HepG2 (cell line): Measurements from ENCODE around the gene TDG. TPM values are rescaled to one million over a fixed set of nuclear protein-coding genes. Genes with fewer than 3 reads are reported as not detected.

ENCODE experiments used
- CBX2 ChIP-seq, 2 experiments: fragments of 200-600 bp in 1 of 2; sonication (generic); formaldehyde crosslinking in 1 of 2; IDR thresholded peaks; 2 replicates each; pipeline versions ENCODE4 v1.7.0 to v1.8.1; 2018 to 2022; ENCODE audit warnings: low read depth in 2 of 2, low read length in 1 of 2, mild to moderate bottlenecking in 1 of 2, missing genetic modification reagents in 1 of 2
- CC2D1A ChIP-seq: sonication (generic); formaldehyde crosslinking; IDR thresholded peaks from 2 replicates; pipeline ENCODE4 v1.8.1; 2023; ENCODE audit warnings: mild to moderate bottlenecking, missing genetic modification reagents
- HDAC2 ChIP-seq: sonication (generic); formaldehyde crosslinking; IDR thresholded peaks from 2 replicates; pipeline ENCODE4 v1.4.0; 2020; ENCODE audit warnings: missing genetic modification reagents
- KDM3A ChIP-seq: IDR thresholded peaks from 2 replicates; pipeline ENCODE4 v1.6.1; 2018; ENCODE audit warnings: low read depth, missing compliant biosample characterization
- NKX3-1 ChIP-seq: sonication (generic); formaldehyde crosslinking; IDR thresholded peaks from 2 replicates; pipeline ENCODE4 v1.5.0; 2020; ENCODE audit warnings: missing genetic modification reagents
- NR1H2 ChIP-seq: sonication (generic); formaldehyde crosslinking; IDR thresholded peaks from 2 replicates; pipeline ENCODE4 v1.8.1; 2022; ENCODE audit warnings: low read depth, missing genetic modification reagents, borderline replicate concordance
- SIN3B ChIP-seq: fragments of 150-350 bp; IDR thresholded peaks from 2 replicates; pipeline ENCODE4 v1.6.1; 2014; ENCODE audit warnings: low read length
- SP2 ChIP-seq: sonication (generic); formaldehyde crosslinking; IDR thresholded peaks from 2 replicates; pipeline ENCODE4 v1.5.1; 2020; ENCODE audit warnings: mild to moderate bottlenecking, missing genetic modification reagents
- TCF7L2 ChIP-seq: IDR thresholded peaks from 2 replicates; pipeline ENCODE4 v1.6.1; 2011; ENCODE audit warnings: mild to moderate bottlenecking, low read depth, low read length, moderate library complexity
- ZBTB21 ChIP-seq: sonication (generic); formaldehyde crosslinking; IDR thresholded peaks from 2 replicates; pipeline ENCODE4 v1.4.0; 2020; ENCODE audit warnings: missing genetic modification reagents
- ZBTB7A ChIP-seq: sonication (generic); formaldehyde crosslinking; IDR thresholded peaks from 2 replicates; pipeline ENCODE4 v1.8.0; 2022; ENCODE audit warnings: mild to moderate bottlenecking, missing genetic modification reagents
- ZNF451 ChIP-seq: sonication (generic); formaldehyde crosslinking; IDR thresholded peaks from 2 replicates; pipeline ENCODE4 v1.5.0; 2020; ENCODE audit warnings: mild to moderate bottlenecking, missing genetic modification reagents
- ZNF660 ChIP-seq: sonication (generic); formaldehyde crosslinking; IDR thresholded peaks from 2 replicates; pipeline ENCODE4 v1.5.1; 2020; ENCODE audit warnings: mild to moderate bottlenecking, low read depth, missing genetic modification reagents, borderline replicate concordance
- polyA plus RNA-seq, 8 experiments: library from polyadenylated mRNA; depleted of rRNA in 3 of 8; stranded (reverse) in 7 of 8; unstranded in 1 of 8; fragments of >200 nt; fragmentation: Illumina TruSeq in 4 of 8; extraction: Trizol in 4 of 8; gene quantifications; 2 replicates each; pipeline versions ENCODE4 v1.2.1 to v1.2.3, GENCODE V29; 2011 to 2016; ENCODE audit warnings: low read depth in 4 of 8, missing spikeins in 1 of 8, mixed read lengths in 1 of 8; ENCODE audit not compliant: insufficient read depth in 1 of 8
- total RNA-seq, 5 experiments: library from RNA; depleted of rRNA; stranded (reverse); fragments of >200 nt; fragmentation: Illumina TruSeq; extraction: Trizol; gene quantifications; 2 replicates each; pipeline ENCODE4 v1.2.3, GENCODE V29; 2016; ENCODE audit warnings: low read depth in 1 of 5
- TF ChIP-seq, protein P1 (sequence below): sonication (generic); formaldehyde crosslinking; IDR thresholded peaks from 2 replicates; pipeline ENCODE4 v1.9.0; 2021; ENCODE audit warnings: missing genetic modification reagents, borderline replicate concordance
- TF ChIP-seq, protein P2 (sequence below): sonication (generic); formaldehyde crosslinking; IDR thresholded peaks from 2 replicates; pipeline ENCODE4 v1.5.1; 2020; ENCODE audit warnings: missing genetic modification reagents, mild to moderate bottlenecking, borderline replicate concordance

The TDG gene
- total and polyA plus RNA-seq, 2 of the 13 experiments (the other 11 are each of a cell fraction or from before 2014, with no cell fraction given), result 14.2 to 19.5 TPM

- TF ChIP-seq KDM3A (CRISPR knock-in tag) (no peak), ZNF660 (CRISPR knock-in tag) (no peak), NR1H2 (CRISPR knock-in tag) (no peak), CBX2 (IDR thresholded peaks at IDR 0.05; ENCODE audit: low read depth, low read length) (no peak), CBX2 (CRISPR knock-in tag; IDR thresholded peaks at IDR 0.05; ENCODE audit: low read depth) (no peak), SIN3B (no peak), ZBTB21 (no peak), ZNF451 (CRISPR knock-in tag) (no peak), TCF7L2 (no peak), SP2 (CRISPR knock-in tag) (no peak), ZBTB7A (CRISPR knock-in tag) (0 out of 2 replicates have a peak, but pooled peaks have one; percentile 26), NKX3-1 (CRISPR knock-in tag) (no peak; the same call in 1 of the 2 replicates), HDAC2 (CRISPR knock-in tag) (no peak), CC2D1A (CRISPR knock-in tag) (no peak)
- TF ChIP-seq, protein P1, sequence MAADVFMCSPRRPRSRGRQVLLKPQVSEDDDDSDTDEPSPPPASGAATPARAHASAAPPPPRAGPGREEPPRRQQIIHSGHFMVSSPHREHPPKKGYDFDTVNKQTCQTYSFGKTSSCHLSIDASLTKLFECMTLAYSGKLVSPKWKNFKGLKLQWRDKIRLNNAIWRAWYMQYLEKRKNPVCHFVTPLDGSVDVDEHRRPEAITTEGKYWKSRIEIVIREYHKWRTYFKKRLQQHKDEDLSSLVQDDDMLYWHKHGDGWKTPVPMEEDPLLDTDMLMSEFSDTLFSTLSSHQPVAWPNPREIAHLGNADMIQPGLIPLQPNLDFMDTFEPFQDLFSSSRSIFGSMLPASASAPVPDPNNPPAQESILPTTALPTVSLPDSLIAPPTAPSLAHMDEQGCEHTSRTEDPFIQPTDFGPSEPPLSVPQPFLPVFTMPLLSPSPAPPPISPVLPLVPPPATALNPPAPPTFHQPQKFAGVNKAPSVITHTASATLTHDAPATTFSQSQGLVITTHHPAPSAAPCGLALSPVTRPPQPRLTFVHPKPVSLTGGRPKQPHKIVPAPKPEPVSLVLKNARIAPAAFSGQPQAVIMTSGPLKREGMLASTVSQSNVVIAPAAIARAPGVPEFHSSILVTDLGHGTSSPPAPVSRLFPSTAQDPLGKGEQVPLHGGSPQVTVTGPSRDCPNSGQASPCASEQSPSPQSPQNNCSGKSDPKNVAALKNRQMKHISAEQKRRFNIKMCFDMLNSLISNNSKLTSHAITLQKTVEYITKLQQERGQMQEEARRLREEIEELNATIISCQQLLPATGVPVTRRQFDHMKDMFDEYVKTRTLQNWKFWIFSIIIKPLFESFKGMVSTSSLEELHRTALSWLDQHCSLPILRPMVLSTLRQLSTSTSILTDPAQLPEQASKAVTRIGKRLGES (CRISPR knock-in tag), result 0 out of 2 replicates have a peak, but pooled peaks have one; percentile 34
- TF ChIP-seq, protein P2, sequence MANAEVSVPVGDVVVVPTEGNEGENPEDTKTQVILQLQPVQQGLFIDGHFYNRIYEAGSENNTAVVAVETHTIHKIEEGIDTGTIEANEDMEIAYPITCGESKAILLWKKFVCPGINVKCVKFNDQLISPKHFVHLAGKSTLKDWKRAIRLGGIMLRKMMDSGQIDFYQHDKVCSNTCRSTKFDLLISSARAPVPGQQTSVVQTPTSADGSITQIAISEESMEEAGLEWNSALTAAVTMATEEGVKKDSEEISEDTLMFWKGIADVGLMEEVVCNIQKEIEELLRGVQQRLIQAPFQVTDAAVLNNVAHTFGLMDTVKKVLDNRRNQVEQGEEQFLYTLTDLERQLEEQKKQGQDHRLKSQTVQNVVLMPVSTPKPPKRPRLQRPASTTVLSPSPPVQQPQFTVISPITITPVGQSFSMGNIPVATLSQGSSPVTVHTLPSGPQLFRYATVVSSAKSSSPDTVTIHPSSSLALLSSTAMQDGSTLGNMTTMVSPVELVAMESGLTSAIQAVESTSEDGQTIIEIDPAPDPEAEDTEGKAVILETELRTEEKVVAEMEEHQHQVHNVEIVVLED (CRISPR knock-in tag), result no peak
Observed at GRCh38 chr12:103930787-103931735, 34.6 kb upstream of the TDG start (continued).
